Frontal cortex (tissue), 4 donors: ENCODE measurements around the gene DEFB129. TPM values are rescaled to one million over a fixed set of nuclear protein-coding genes. Genes with fewer than 3 reads are reported as not detected.
A peak's percentile ranks its signal among the peaks of the same experiment; 100 is the strongest.
"Not testable (repeated sequence)": the region's sequence is repeated elsewhere in the genome, so short reads cannot be mapped to it uniquely, and the experiment has no call there.

Experiments used
- DNase-seq, 2 donors: peaks; one replicate each; pipeline ENCODE4 v3.0.0; 2012; ENCODE audit warnings: low spot score in 2 of 2
- FAIRE-seq: peaks from 2 replicates; lab custom pipeline; 2012; peaks lifted over from hg19 to GRCh38; lab: Jason Lieb, UNC
- total RNA-seq: library from RNA; depleted of rRNA; stranded (reverse); fragments of >200 nt; gene quantifications from one replicate; pipeline ENCODE4 v1.2.3, GENCODE V29; 2014
- donor health status: control.
- donor health status: control.
- donor health status: control.

DEFB129 gene
- total RNA-seq, 1 donor from 2014 or later, result not detected

- DNase-seq, result no peak
- FAIRE-seq, result no peak
Observed at GRCh38 chr20:251354-251753, 24.3 kb downstream of the DEFB129 start.

- no peak for DNase-seq
- no peak for FAIRE-seq
Observed at GRCh38 chr20:252801-253200, 25.7 kb downstream of the DEFB129 start.

- not testable (repeated sequence) for DNase-seq, FAIRE-seq
Observed at GRCh38 chr20:253447-253846, 26.4 kb downstream of the DEFB129 start.

GRCh38 chr20:257419-257818, 30.4 kb downstream of the DEFB129 start, which contains the start of gene DEFB132:
Gene DEFB132, plus strand, starts transcription at chr20:257724. Its CDS starts 55 bp downstream, at chr20:257779.
- FAIRE-seq, result no peak
- DNase-seq, result no peak

GRCh38 chr20:258269-258858, 31.3 kb downstream of the DEFB129 start:
- FAIRE-seq (no peak), DNase-seq (no peak)

- no peak for FAIRE-seq
- DNase-seq, result no peak
Observed at GRCh38 chr20:258963-259362, 31.9 kb downstream of the DEFB129 start.

GRCh38 chr20:259981-260380, 32.9 kb downstream of the DEFB129 start:
- DNase-seq (no peak), FAIRE-seq (no peak)

GRCh38 chr20:263701-264100, 36.6 kb downstream of the DEFB129 start:
- FAIRE-seq (no peak), DNase-seq (no peak)

GRCh38 chr20:266596-267562, 39.8 kb downstream of the DEFB129 start:
- FAIRE-seq (no peak), DNase-seq (peak; percentile 71 to 87)

GRCh38 chr20:270517-270916, 43.5 kb downstream of the DEFB129 start:
- DNase-seq, result no peak
- no peak for FAIRE-seq

GRCh38 chr20:271069-271468, 44.0 kb downstream of the DEFB129 start:
- DNase-seq (no peak), FAIRE-seq (no peak)

GRCh38 chr20:271528-271927, 44.5 kb downstream of the DEFB129 start:
- DNase-seq (no peak), FAIRE-seq (no peak)

GRCh38 chr20:272718-273117, 45.7 kb downstream of the DEFB129 start:
- FAIRE-seq (no peak), DNase-seq (no peak)

GRCh38 chr20:273884-274283, 46.8 kb downstream of the DEFB129 start:
- FAIRE-seq (no peak), DNase-seq (no peak)

- no peak for DNase-seq
Observed at GRCh38 chr20:275791-276190, 48.7 kb downstream of the DEFB129 start.

GRCh38 chr20:276620-277495, 49.8 kb downstream of the DEFB129 start:
- FAIRE-seq (no peak), DNase-seq (no peak)

More at GRCh38 chr20:275791-276190, 48.7 kb downstream of the DEFB129 start:
- no peak for FAIRE-seq

- FAIRE-seq, result no peak
Observed at GRCh38 chr20:277496-277781, 50.4 kb downstream of the DEFB129 start.

GRCh38 chr20:278181-278580, 51.1 kb downstream of the DEFB129 start:
- FAIRE-seq (no peak), DNase-seq (no peak)

More at GRCh38 chr20:277496-277781, 50.4 kb downstream of the DEFB129 start:
- no peak for DNase-seq

GRCh38 chr20:278607-279571, 51.8 kb downstream of the DEFB129 start:
- DNase-seq (no peak), FAIRE-seq (no peak)
